ENCODE results near the gene ZYG11B.

DNA sequence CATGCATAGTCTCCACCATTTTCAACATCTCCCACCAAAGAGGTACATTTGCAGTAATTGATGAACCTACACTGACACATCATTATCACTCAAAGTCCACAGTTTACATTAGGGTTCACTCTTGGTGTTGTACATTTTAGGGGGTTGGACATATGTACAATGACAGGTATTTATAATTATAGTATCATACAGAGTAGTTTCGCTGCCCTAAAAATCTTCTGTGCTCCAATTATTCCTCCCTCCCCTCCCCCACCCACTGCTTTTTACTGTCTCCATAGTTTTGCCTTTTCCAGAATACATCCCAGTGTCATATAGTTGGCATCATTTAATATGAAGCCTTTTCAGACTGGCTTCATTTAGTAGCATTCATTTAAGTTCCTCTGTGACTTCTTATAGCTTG is 41.7 kb upstream of the ZYG11B start:
- no peak for TF ChIP-seq POLR2A (IDR thresholded peaks at IDR 0.05)
- TF ChIP-seq, protein P1, sequence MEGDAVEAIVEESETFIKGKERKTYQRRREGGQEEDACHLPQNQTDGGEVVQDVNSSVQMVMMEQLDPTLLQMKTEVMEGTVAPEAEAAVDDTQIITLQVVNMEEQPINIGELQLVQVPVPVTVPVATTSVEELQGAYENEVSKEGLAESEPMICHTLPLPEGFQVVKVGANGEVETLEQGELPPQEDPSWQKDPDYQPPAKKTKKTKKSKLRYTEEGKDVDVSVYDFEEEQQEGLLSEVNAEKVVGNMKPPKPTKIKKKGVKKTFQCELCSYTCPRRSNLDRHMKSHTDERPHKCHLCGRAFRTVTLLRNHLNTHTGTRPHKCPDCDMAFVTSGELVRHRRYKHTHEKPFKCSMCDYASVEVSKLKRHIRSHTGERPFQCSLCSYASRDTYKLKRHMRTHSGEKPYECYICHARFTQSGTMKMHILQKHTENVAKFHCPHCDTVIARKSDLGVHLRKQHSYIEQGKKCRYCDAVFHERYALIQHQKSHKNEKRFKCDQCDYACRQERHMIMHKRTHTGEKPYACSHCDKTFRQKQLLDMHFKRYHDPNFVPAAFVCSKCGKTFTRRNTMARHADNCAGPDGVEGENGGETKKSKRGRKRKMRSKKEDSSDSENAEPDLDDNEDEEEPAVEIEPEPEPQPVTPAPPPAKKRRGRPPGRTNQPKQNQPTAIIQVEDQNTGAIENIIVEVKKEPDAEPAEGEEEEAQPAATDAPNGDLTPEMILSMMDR (IDR thresholded peaks at IDR 0.05): no peak
